ENCODE data around the gene HDAC4.
A peak's percentile ranks its signal among the peaks of the same experiment; 100 is the strongest.

Gene HDAC4

GRCh38 chr2:239262484-239263230 lies 138.2 kb downstream of the HDAC4 start:
- DNase-seq = no peak

GRCh38 chr2:239261796-239262483 lies 138.9 kb downstream of the HDAC4 start:
- DNase-seq = no peak

- no peak for DNase-seq
These were observed 139.5 kb downstream of the HDAC4 start for GRCh38 chr2:239261356-239261755.

- DNase-seq = no peak
These were observed 140.1 kb downstream of the HDAC4 start for GRCh38 chr2:239260546-239261327.

- no peak for DNase-seq
These were observed 141.1 kb downstream of the HDAC4 start for GRCh38 chr2:239259603-239260298.

- no peak for DNase-seq
These were observed 141.6 kb downstream of the HDAC4 start for GRCh38 chr2:239259173-239259572.

GRCh38 chr2:239258248-239258647 lies 142.6 kb downstream of the HDAC4 start:
- no peak for DNase-seq

GRCh38 chr2:239257511-239257937 lies 143.3 kb downstream of the HDAC4 start:
- no peak for DNase-seq

- DNase-seq = no peak
These were observed 144.5 kb downstream of the HDAC4 start for GRCh38 chr2:239256350-239256743.

GRCh38 chr2:239255628-239256349 lies 145.0 kb downstream of the HDAC4 start:
- no peak for DNase-seq

GRCh38 chr2:239255218-239255617 lies 145.6 kb downstream of the HDAC4 start:
- no peak for DNase-seq

GRCh38 chr2:239253701-239254436 lies 147.0 kb downstream of the HDAC4 start:
- no peak for DNase-seq

- peak; percentile 39 for DNase-seq
These were observed 147.6 kb downstream of the HDAC4 start for GRCh38 chr2:239253264-239253663.

- no peak for DNase-seq
These were observed 148.0 kb downstream of the HDAC4 start for GRCh38 chr2:239252801-239253200.

- no peak for DNase-seq
These were observed 148.4 kb downstream of the HDAC4 start for GRCh38 chr2:239252393-239252792.

- DNase-seq = no peak
These were observed 148.8 kb downstream of the HDAC4 start for GRCh38 chr2:239251971-239252370.

- DNase-seq = no peak
These were observed 150.4 kb downstream of the HDAC4 start for GRCh38 chr2:239250216-239251081.

- DNase-seq = no peak
These were observed 151.0 kb downstream of the HDAC4 start for GRCh38 chr2:239249776-239250175.

- DNase-seq = no peak
These were observed 151.8 kb downstream of the HDAC4 start for GRCh38 chr2:239249048-239249447.

GRCh38 chr2:239247401-239248245 lies 153.2 kb downstream of the HDAC4 start:
- no peak for DNase-seq

Data from RPMI8226 (cell line).